Esophagus mucosa (tissue), 1 donor: Measurements from ENCODE around the gene DCD. TPM values are rescaled to one million over a fixed set of nuclear protein-coding genes. Genes with fewer than 3 reads are reported as not detected.
"Not testable (repeated sequence)": the region's sequence is repeated elsewhere in the genome, so short reads cannot be mapped to it uniquely, and the experiment has no call there.

ENCODE experiments used
- ATAC-seq: fragments of 200-7000 bp; cut with Tn5 transposase; one replicate; pipeline ENCODE4 v1.9.1; 2020
- total RNA-seq: library from RNA; stranded (reverse); gene quantifications from one replicate; pipeline ENCODE4 v1.2.4, GENCODE V29; 2023
- donor health status: DM: yes; HTN: yes; CAD: no.

The DCD gene
- not detected for total RNA-seq

DNA sequence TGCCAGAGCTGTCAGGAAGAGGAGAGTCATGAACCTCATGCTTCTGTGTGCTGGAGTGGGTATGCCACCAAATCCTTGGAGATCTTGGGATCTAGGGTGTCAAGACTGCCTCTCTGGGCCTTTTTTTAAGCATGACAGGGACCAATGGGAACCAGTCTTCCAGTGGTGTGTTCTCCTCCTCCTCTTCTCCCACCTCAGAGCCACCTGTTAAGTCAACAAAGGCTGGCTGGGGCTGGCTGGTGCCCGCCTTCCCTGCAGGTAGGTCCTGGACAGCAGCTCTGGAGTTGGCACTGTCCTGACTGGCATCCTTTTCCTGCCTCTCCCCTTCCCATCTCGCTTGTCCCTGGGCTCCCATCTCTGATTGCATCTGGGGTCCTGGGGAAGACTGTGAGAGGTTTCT is at the start of gene DCD:
DCD (minus strand) TSS at position 101 of the 400 bp plus-strand sequence; CDS start at position 39, 62 bp downstream.
- no peak for ATAC-seq

GRCh38 chr12:54697851-54698250 is 49.7 kb upstream of the DCD start:
- ATAC-seq, result no peak

- no peak for ATAC-seq
Measured at GRCh38 chr12:54692353-54692752, 44.2 kb upstream of the DCD start.

DNA sequence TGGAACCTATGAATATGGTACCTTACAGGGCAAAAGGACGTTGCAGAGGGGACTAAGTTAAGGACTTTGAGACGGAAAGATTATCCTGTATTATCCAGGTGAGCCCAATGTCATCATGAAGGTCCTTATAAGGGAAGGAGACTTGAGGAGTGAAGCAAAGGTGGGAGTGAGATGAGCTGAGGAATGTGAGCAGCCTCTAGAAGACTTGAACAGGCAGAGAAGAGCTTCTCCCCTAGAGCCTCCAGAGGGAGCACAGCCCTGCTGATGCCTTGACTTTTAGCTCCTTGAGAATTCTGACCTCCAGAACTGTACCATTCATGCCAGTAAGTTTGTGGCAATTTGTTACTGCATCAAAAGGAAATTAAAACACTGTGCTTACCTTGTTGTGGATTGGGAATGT is 41.8 kb upstream of the DCD start:
- ATAC-seq, result no peak

DNA sequence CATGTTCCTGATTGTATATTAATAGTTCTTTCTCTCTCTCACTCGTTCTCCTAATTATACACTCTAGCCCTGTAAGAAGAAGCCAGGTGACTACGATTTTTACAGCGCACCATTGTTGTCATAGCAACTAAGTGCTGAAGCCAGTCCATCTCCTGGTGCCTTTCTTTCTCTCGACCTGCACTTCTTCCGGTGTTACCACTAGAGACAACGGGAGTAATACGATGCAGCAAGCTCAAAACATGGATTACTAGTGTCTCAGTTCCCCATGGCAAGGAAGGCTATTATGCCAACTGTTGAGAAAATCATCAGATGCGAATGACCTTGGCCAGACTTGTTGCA is 40.8 kb upstream of the DCD start:
- ATAC-seq, result no peak

GRCh38 chr12:54688309-54689033 is 40.3 kb upstream of the DCD start:
- ATAC-seq, result no peak

GRCh38 chr12:54684636-54685630 is 36.8 kb upstream of the DCD start:
- no peak for ATAC-seq

DNA sequence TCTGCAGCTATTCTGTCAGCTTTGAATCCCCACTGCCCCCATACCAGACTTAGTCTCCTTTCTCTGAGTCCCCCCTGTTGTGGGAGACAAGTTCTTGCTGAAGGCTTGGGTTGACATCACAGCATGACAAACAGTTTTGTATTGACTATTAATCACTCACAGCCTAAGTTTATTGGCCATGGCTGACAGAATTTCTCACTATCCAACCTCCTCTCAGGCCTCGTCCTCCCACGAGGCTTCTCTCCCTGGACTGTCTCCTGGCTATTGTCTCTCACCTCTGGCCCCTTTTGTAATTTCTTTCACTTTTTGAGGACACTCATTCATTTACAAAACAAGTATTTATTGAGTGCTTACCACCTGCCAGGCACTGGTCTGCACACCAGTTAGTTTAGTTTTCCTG is 35.2 kb upstream of the DCD start:
- ATAC-seq, result no peak

- no peak for ATAC-seq
Measured at GRCh38 chr12:54682674-54683073, 34.5 kb upstream of the DCD start.

GRCh38 chr12:54680374-54680773 is 32.2 kb upstream of the DCD start:
- ATAC-seq, result peak; percentile 69

DNA sequence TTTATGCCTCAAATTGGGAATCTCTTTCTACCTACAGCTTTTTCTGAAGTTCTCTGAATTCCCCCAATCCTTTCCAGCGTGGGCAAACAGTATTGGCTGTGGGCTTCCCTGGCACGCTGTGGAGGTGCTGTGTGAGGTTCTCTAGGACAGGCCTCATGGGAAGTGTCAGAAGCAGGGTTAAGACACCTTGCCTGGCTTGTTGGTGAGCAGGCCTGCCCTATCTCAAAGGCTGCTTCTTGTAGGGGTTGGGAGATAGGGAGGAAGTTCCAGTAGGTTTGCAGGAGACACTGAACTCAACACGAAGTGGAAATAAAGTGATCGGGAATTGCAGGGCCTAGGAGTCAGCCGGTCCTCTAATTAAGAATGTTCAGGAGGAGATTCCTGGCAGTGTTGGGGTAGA is 30.0 kb upstream of the DCD start:
- no peak for ATAC-seq

DNA sequence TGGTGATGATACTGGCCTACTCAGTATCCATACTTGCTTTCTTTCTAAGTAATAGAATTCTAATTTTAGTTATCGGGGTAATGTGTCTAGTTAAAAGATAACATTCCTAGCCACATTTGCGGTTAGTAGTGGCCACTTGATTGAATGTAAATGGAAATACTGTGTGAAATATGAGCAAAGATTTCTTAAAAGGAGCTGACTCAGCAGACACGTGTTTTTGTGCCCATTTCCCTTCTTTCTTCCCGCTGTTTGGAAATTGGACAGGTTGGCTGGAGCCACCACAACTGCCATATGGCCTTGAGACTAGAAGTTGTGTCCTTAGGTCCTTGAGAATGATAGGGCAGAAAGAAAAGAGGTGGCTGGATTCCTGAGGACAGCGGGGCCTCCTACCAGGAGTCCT is 19.8 kb upstream of the DCD start:
- no peak for ATAC-seq

DNA sequence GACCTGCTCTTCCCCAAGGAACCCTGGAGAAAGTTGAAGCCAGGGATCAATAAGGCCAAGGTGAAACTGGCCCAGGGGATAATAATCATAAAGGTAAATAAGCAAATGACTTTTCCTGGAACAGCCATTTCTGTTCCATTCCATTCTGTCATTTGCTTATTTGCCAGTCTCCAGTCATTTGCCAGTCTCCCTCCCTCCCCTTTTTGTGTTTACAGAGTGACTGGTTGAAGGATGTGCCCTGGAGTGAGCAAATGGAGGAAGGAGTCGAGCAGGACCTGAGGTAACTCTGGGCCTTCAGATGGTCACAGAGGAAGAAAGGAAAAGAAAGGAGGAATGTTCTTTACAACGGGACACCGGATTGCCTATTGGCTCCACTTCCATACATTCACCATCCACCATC is 17.8 kb upstream of the DCD start:
- ATAC-seq, result no peak

GRCh38 chr12:54665022-54665635 is 17.0 kb upstream of the DCD start:
- ATAC-seq, result not testable (repeated sequence)

- no peak for ATAC-seq
Measured at GRCh38 chr12:54663603-54664002, 15.4 kb upstream of the DCD start.

GRCh38 chr12:54662026-54662425 is 13.9 kb upstream of the DCD start:
- ATAC-seq, result no peak

GRCh38 chr12:54661048-54661447 is 12.9 kb upstream of the DCD start:
- no peak for ATAC-seq

GRCh38 chr12:54660320-54660962 is 12.3 kb upstream of the DCD start:
- no peak for ATAC-seq

- no peak for ATAC-seq
Measured at GRCh38 chr12:54658306-54659264, 10.4 kb upstream of the DCD start.

- ATAC-seq, result no peak
Measured at GRCh38 chr12:54657105-54657607, 9.0 kb upstream of the DCD start.

GRCh38 chr12:54654926-54655325 is 6.8 kb upstream of the DCD start:
- ATAC-seq, result no peak
